NT2/D1 (cell line): Measurements from ENCODE around the gene MALRD1.

Experiments used
- SUZ12 ChIP-seq: IDR thresholded peaks from 2 replicates; pipeline ENCODE4 v1.6.1; 2011; ENCODE audit not compliant: insufficient read length, insufficient read depth; ENCODE audit errors: extremely low read depth
- YY1 ChIP-seq: IDR thresholded peaks from 2 replicates; pipeline ENCODE4 v1.6.1; 2011; ENCODE audit not compliant: insufficient read length, insufficient read depth
- ZNF274 ChIP-seq: IDR thresholded peaks from 2 replicates; pipeline ENCODE4 v1.6.1; 2011; ENCODE audit warnings: mild to moderate bottlenecking, low read depth, low read length

GRCh38 chr10:19046679-19047078 lies 1.9 kb upstream of the MALRD1 start:
- TF ChIP-seq YY1 = no peak
- TF ChIP-seq SUZ12 = no peak
- TF ChIP-seq ZNF274 = no peak
